GM12874 (cell line): Measurements from ENCODE around the gene GID4.

ENCODE experiments used
- CTCF ChIP-seq: IDR thresholded peaks from 2 replicates; pipeline ENCODE4 v1.5.1; 2011; ENCODE audit warnings: low read depth, mild to moderate bottlenecking, control low read depth, low read length, moderate library complexity; ENCODE audit not compliant: insufficient read depth

GID4 gene

GRCh38 chr17:18105595-18105994 is 66.4 kb downstream of the GID4 start:
- no peak for TF ChIP-seq CTCF

DNA sequence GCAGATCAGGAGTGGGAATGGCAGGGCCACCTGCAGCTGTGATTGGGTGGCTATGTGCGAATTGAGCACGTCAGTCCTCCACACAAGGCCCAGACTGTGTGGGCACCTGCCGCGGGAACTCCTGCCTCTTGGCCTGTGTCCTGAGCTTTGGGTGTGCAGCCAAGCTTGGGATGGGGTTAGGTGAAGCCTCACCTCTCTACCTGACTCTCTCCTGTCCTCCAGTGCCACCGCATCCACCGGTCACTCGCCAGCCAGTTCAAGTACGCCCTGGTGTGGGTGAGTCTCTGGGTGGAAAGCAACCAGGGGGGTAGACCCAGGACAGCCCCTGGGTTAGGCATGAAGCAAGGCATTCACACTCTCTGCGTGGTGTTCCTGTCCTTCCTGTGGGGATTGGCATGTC is 67.0 kb downstream of the GID4 start:
- no peak for TF ChIP-seq CTCF

DNA sequence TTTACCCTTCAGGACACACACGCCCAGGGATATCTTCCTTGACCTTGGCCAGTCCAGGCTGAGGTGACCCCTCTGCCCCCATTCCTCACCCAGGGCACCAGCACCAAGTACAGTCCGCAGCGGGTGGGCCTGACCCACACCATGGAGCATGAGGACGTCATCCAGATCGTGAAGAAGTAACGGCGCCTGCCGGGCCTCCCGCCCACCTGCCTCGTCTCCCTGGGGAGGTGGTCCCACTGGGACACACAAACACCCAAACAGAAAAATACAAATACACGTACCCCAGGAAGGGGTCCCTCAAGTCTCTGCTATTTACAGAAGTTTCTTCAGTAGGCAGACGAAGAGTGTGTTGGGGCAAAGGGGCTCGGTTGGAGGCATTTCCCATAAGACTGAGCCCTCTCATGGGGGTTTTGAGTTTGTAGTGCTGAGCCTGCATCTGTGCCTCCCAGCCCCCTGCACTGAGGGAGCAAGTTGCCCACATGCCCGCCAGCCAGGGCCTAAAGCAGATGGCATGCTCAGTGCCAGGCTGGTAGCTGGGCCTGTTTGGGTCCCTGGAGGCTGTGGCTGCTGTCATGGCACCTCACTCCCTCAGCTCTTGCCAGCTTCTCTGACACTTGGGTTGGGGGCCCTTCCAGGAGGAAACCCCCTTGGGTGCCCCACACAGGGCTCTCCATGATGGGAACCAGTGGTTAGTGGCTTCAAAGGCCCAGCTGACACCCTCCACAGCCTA is 68.0 kb downstream of the GID4 start:
- no peak for TF ChIP-seq CTCF

GRCh38 chr17:18107971-18108370 is 68.8 kb downstream of the GID4 start:
- TF ChIP-seq CTCF = no peak

GRCh38 chr17:18108401-18109312 is 69.4 kb downstream of the GID4 start, which contains the start of gene MYO15A:
Gene MYO15A, plus strand, starts transcription at chr17:18108756. Its CDS starts 10,045 bp downstream, at chr17:18118801.
- TF ChIP-seq CTCF = no peak

DNA sequence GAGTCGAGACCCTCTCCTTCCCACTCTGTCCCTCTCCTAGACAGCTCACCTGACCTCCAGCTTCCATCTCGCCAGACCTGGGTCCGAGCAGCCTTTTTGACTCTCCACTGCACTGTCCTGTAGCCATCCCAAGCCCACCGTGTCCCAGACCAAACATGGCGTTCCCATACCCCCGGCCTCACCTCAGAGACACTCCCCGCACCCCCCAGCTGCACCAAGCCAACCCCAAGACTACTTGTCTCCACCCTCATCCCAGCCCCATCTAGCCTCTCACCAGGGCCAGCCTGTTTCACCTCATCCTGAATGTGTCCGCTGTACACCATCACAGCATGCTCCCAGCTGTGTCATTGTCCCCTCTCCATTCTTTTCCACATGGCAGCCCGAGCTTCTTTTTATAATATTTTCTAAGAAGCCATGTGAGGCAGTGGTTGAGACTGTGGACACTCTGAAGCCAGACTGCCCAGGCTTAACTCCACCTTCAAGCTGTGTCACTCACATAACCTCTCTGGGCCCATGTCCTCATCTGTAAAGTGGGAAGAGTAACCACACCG is 70.8 kb downstream of the GID4 start:
- TF ChIP-seq CTCF = no peak

DNA sequence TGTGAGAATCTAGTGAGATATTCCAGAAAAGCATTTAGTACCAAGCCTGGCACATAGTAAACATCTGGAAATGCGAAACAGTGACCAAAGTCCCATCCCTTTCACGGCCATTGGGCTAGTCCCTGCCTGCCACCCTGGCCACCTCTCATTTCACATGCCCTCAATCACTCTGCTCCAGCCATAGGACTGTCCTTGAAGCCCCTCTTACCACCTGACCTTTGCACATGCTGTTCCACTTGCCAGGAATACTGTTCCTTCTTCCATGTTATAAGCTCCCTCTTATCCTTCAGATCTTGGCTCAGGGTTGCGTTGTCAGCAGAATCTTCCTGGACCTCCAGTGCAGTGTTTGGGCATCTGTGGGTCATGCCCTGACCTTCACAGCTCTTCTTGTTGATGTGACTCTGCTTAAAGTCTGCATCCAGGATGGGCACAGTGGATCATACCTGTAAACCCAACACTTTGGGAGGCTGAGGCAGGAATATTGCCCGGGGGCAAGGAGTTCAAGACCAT is 71.5 kb downstream of the GID4 start:
- TF ChIP-seq CTCF = no peak
